Cardiac septum (tissue), 1 donor: ENCODE measurements around the gene EXTL1. TPM values are rescaled to one million over a fixed set of nuclear protein-coding genes. Genes with fewer than 3 reads are reported as not detected.

Source experiments
- DNase-seq: peaks from one replicate; pipeline ENCODE4 v3.0.0-alpha.2; 2020; ENCODE audit warnings: low spot score
- intact Hi-C: fragments of 100-400 bp; cut with DNase I; formaldehyde crosslinking; loops from one replicate; pipeline ENCODE4 v1.14.0; 2022
- total RNA-seq: library from RNA; stranded (reverse); fragmentation: NEBNext Ultra II Directional; extraction: Animal tissue kit (Norgen Biotek cat#: 25700); gene quantifications from one replicate; pipeline ENCODE4 v1.2.1, GENCODE V29; 2021
- donor health status: DM: no; HTN: no; CAD: no.

The EXTL1 gene
- total RNA-seq, 1 donor from 2014 or later = 9.2 TPM

- intact Hi-C loops = loop anchor here (1.0 to 2.0 kb wide), 2 partner anchors 46 to 73 kb away; partner anchors contain the start of gene TRIM63
- DNase-seq = no peak
Observed at GRCh38 chr1:26020941-26021646, 481 bp upstream of the EXTL1 start.

GRCh38 chr1:26022404-26022779 lies 817 bp downstream of the EXTL1 start:
- no peak for DNase-seq
- intact Hi-C loops = no loop called here

GRCh38 chr1:26023009-26023408 lies 1.4 kb downstream of the EXTL1 start:
- no peak for DNase-seq
- intact Hi-C loops = no loop called here

GRCh38 chr1:26023826-26024225 lies 2.3 kb downstream of the EXTL1 start:
- intact Hi-C loops = no loop called here
- no peak for DNase-seq

GRCh38 chr1:26025060-26025459 lies 3.5 kb downstream of the EXTL1 start:
- intact Hi-C loops = no loop called here
- no peak for DNase-seq

GRCh38 chr1:26025517-26025916 lies 3.9 kb downstream of the EXTL1 start:
- DNase-seq = no peak
- intact Hi-C loops = no loop called here

GRCh38 chr1:26027716-26028489 lies 6.3 kb downstream of the EXTL1 start:
- intact Hi-C loops = no loop called here
- no peak for DNase-seq

GRCh38 chr1:26028490-26028980 lies 7.0 kb downstream of the EXTL1 start:
- DNase-seq = no peak
- intact Hi-C loops = no loop called here

GRCh38 chr1:26029054-26029863 lies 7.7 kb downstream of the EXTL1 start:
- no peak for DNase-seq
- intact Hi-C loops = no loop called here

GRCh38 chr1:26029864-26030481 lies 8.4 kb downstream of the EXTL1 start:
- intact Hi-C loops = loop anchor here (10.0 kb wide), 3 partner anchors 205 to 385 kb away; partner anchors contain the start of genes CEP85 and LIN28A

GRCh38 chr1:26031196-26031595 lies 9.6 kb downstream of the EXTL1 start:
- intact Hi-C loops = loop anchor here (10.0 kb wide), 3 partner anchors 204 to 384 kb away; partner anchors contain the start of genes CEP85 and LIN28A
- no peak for DNase-seq

More at GRCh38 chr1:26029864-26030481, 8.4 kb downstream of the EXTL1 start:
- no peak for DNase-seq

- intact Hi-C loops = loop anchor here (10.0 kb wide), 3 partner anchors 203 to 383 kb away; partner anchors contain the start of genes CEP85 and LIN28A
- DNase-seq = no peak
Observed at GRCh38 chr1:26031611-26032220, 10.1 kb downstream of the EXTL1 start.

- intact Hi-C loops = loop anchor here (10.0 kb wide), 3 partner anchors 202 to 382 kb away; partner anchors contain the start of genes CEP85 and LIN28A
- DNase-seq = no peak
Observed at GRCh38 chr1:26032656-26033357, 11.2 kb downstream of the EXTL1 start.

GRCh38 chr1:26034504-26035202 lies 13.1 kb downstream of the EXTL1 start:
- intact Hi-C loops = loop anchor here (5.0 to 10.0 kb wide), 5 partner anchors 78 to 380 kb away; partner anchors contain the start of genes CEP85, LIN28A and PDIK1L

GRCh38 chr1:26035203-26035958 lies 13.8 kb downstream of the EXTL1 start:
- DNase-seq = peak; percentile 98
- intact Hi-C loops = loop anchor here (5.0 to 10.0 kb wide), 5 partner anchors 77 to 379 kb away; partner anchors contain the start of genes CEP85, LIN28A and PDIK1L

More at GRCh38 chr1:26034504-26035202, 13.1 kb downstream of the EXTL1 start:
- DNase-seq = no peak

- intact Hi-C loops = loop anchor here (2.0 to 10.0 kb wide), 6 partner anchors 59 to 379 kb away; partner anchors contain the start of genes CEP85, LIN28A and PDIK1L
- DNase-seq = peak; percentile 93
Observed at GRCh38 chr1:26035959-26036755, 14.6 kb downstream of the EXTL1 start.
